Esophagus muscularis mucosa (tissue), 4 donors: Measurements from ENCODE around the gene CORO7. TPM values are rescaled to one million over a fixed set of nuclear protein-coding genes. Genes with fewer than 3 reads are reported as not detected.

ENCODE experiments used
- DNase-seq: peaks from one replicate; pipeline ENCODE4 v3.0.0-alpha.2; 2017; ENCODE audit errors: extremely low spot score
- H3K27ac ChIP-seq, 4 donors: fragments of 200-600 bp; sonication (generic); replicated peaks in 1 of 4; 1 replicate in 3 of 4; 2 replicates in 1 of 4; pipeline ENCODE4 v1.5.1; 2016 to 2019; ENCODE audit warnings: mild to moderate bottlenecking in 1 of 4
- H3K27me3 ChIP-seq, 4 donors: fragments of 200-600 bp; sonication (generic); one replicate each; pipeline versions ENCODE4 v1.5.1 to v1.6.0; 2016 to 2019
- H3K36me3 ChIP-seq, 4 donors: fragments of 200-600 bp; sonication (generic); one replicate each; pipeline ENCODE4 v1.5.1; 2016 to 2019
- H3K4me1 ChIP-seq, 4 donors: fragments of 200-600 bp; sonication (generic); one replicate each; pipeline ENCODE4 v1.5.1; 2016 to 2019
- H3K4me3 ChIP-seq, 4 donors: fragments of 200-600 bp; sonication (generic); 1 replicate in 2 of 4; 2 replicates in 2 of 4; pipeline ENCODE4 v1.5.1; 2016 to 2019; ENCODE audit warnings: mild to moderate bottlenecking in 4 of 4, moderate library complexity in 1 of 4
- H3K9me3 ChIP-seq, 4 donors: fragments of 200-600 bp; sonication (generic); 1 replicate in 3 of 4; 2 replicates in 1 of 4; pipeline ENCODE4 v1.5.1; 2016 to 2019
- CTCF ChIP-seq, 3 experiments: fragments of 200-600 bp in 2 of 3; fragments of 450-650 bp in 1 of 3; sonication (generic) in 2 of 3; IDR thresholded peaks; one replicate each; pipeline ENCODE4 v1.5.1; 2017 to 2019; ENCODE audit warnings: antibody characterized with exemption in 3 of 3, mild to moderate bottlenecking in 2 of 3, moderate library complexity in 1 of 3
- EP300 ChIP-seq: sonication (generic); formaldehyde crosslinking; IDR thresholded peaks from one replicate; pipeline ENCODE4 v1.6.1; 2017; ENCODE audit warnings: antibody characterized with exemption
- POLR2A ChIP-seq: fragments of 450-650 bp; IDR thresholded peaks from one replicate; pipeline ENCODE4 v1.6.1; 2017; ENCODE audit warnings: antibody characterized with exemption, moderate library complexity, mild to moderate bottlenecking, low read depth
- POLR2AphosphoS5 ChIP-seq, 2 donors: sonication (generic); formaldehyde crosslinking; IDR thresholded peaks; one replicate each; pipeline ENCODE4 v1.6.1; 2017; ENCODE audit warnings: antibody characterized with exemption in 2 of 2
- WGBS: methylation state at CpG from one replicate; pipeline ENCODE4 v1.1.5; 2018; 5-methylcytosine and 5-hydroxymethylcytosine counted together
- intact Hi-C: fragments of 100-400 bp; cut with DNase I; formaldehyde crosslinking; loops from one replicate; pipeline ENCODE4 v1.15.1; 2023
- total RNA-seq, 4 donors: library from RNA; depleted of rRNA; stranded (reverse); fragments of >200 nt; gene quantifications; one replicate each; pipeline versions ENCODE4 v1.1.0 to v1.2.1, GENCODE V29; 2016

The CORO7 gene
- total RNA-seq, 4 donors from 2014 or later: 11.6 to 24.6 (median 21.3) TPM

GRCh38 chr16:4376126-4376892 is 40.1 kb downstream of the CORO7 start:
- Histone ChIP-seq H3K27me3 (no peaks in the 10 kb centered on the region), H3K4me1 (peaks cover 64 to 92% (median 79%) of the 10 kb centered on the region in 4 donors), H3K27ac (peak overlapping the region; percentile 82 to 90 (median 84)), H3K4me3 (peak overlapping the region in 3 of 4 donors; percentile 6 to 41 (median 26)), H3K36me3 (peaks cover 5 to 14% (median 13%) of the 10 kb centered on the region in 4 donors), H3K9me3 (no peaks in the 10 kb centered on the region)
- intact Hi-C loops: no loop called here
- DNase-seq: peak; percentile 95
- TF ChIP-seq EP300: no peak
- TF ChIP-seq POLR2A: no peak
- TF ChIP-seq POLR2AphosphoS5 (IDR thresholded peaks at IDR 0.05): peak; percentile 40 to 70
- TF ChIP-seq CTCF (IDR thresholded peaks at IDR 0.05): no peak
- 32% methylated on average over 15 of the region's 31 CpGs for WGBS

GRCh38 chr16:4375717-4376116 is 40.7 kb downstream of the CORO7 start:
- Histone ChIP-seq H3K27me3 (no peaks in the 10 kb centered on the region), H3K27ac (peak overlapping the region; percentile 82 to 90 (median 84)), H3K36me3 (peaks cover 0 to 8% (median 7%) of the 10 kb centered on the region in 4 donors), H3K4me1 (peaks cover 69 to 95% (median 84%) of the 10 kb centered on the region in 4 donors), H3K4me3 (peak overlapping the region in 2 of 4 donors; percentile 26 to 41), H3K9me3 (no peaks in the 10 kb centered on the region)
- DNase-seq: no peak
- TF ChIP-seq POLR2AphosphoS5 (IDR thresholded peaks at IDR 0.05) (no peak), POLR2A (no peak), CTCF (IDR thresholded peaks at IDR 0.05) (no peak), EP300 (no peak)
- intact Hi-C loops: no loop called here
- 83% methylated on average over 15 of the region's 15 CpGs for WGBS

GRCh38 chr16:4373909-4374742 is 42.3 kb downstream of the CORO7 start:
- DNase-seq: no peak
- 23% methylated on average over 18 of the region's 30 CpGs for WGBS
- peak overlapping the region; percentile 66 to 75 (median 70) for H3K4me3 ChIP-seq
- peak overlapping the region; percentile 82 to 90 (median 84) for H3K27ac ChIP-seq
- H3K4me1 ChIP-seq: peaks cover 69 to 98% (median 93%) of the 10 kb centered on the region in 4 donors
- peaks cover 0 to 3% (median 0%) of the 10 kb centered on the region in 4 donors for H3K36me3 ChIP-seq
- intact Hi-C loops: no loop called here
- no peaks in the 10 kb centered on the region for H3K27me3 ChIP-seq
- no peak for TF ChIP-seq EP300
- TF ChIP-seq POLR2AphosphoS5 (IDR thresholded peaks at IDR 0.05): peak; percentile 69 to 76
- H3K9me3 ChIP-seq: no peaks in the 10 kb centered on the region

DNA sequence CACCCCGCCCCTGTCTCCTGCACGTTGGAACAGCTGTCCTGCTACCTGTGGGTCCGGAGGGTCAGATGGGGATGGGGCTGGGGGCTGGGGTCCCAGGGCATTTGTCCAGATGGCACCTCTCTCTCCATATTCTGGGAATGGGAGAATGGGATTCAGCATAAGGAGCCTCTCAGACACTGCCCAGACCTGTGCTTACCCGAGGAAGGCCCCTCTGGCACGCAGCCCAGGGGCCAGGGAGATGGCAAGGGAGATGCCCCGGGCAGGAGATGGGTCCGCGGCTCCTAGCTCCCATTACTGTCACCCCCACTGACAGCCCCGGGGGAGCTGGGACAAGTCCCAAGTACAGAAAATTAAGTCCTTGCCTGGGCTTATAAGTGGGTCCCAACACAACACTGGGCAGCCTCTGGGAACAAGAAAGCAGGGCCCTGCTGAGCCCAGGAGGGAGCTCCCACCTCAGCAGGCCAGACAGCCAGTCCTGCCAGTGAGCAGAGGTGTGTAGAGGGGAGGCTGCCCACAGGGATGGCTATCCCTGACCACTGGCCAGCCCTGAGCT is 43.0 kb downstream of the CORO7 start:
- 29% methylated on average over 4 of the region's 9 CpGs for WGBS
- no peak for DNase-seq
- H3K27me3 ChIP-seq: no peaks in the 10 kb centered on the region
- TF ChIP-seq POLR2A (no peak), POLR2AphosphoS5 (IDR thresholded peaks at IDR 0.05) (no peak), CTCF (IDR thresholded peaks at IDR 0.05) (no peak), EP300 (no peak)
- peaks cover 0 to 2% (median 0%) of the 10 kb centered on the region in 4 donors for H3K36me3 ChIP-seq
- H3K27ac ChIP-seq: peak overlapping the region; percentile 82 to 90 (median 84)
- peak overlapping the region; percentile 66 to 75 (median 70) for H3K4me3 ChIP-seq
- intact Hi-C loops: no loop called here
- peaks cover 69 to 93% (median 88%) of the 10 kb centered on the region in 4 donors for H3K4me1 ChIP-seq
- no peaks in the 10 kb centered on the region for H3K9me3 ChIP-seq
